ENCODE data around the gene ADORA1.

ADORA1 gene

GRCh38 chr1:203181586-203182386 is 54.3 kb downstream of the ADORA1 start:
- H3K79me2 ChIP-seq (ENCODE audit: insufficient read depth, low read length), result no peaks in the 10 kb centered on the region
- no peak overlapping the region for H2AFZ ChIP-seq (ENCODE audit: low read depth, low read length, severe bottlenecking)
- TF ChIP-seq CTCF (IDR thresholded peaks at IDR 0.05; ENCODE audit: insufficient read depth, low read length, poor library complexity, severe bottlenecking), result no peak
- no peak for TF ChIP-seq EZH2phosphoT487 (conservative IDR thresholded peaks at IDR 0.05; ENCODE audit: low read length)
- H4K20me1 ChIP-seq (ENCODE audit: low read depth, low read length), result no peaks in the 10 kb centered on the region
- no peak overlapping the region for H3K4me3 ChIP-seq (ENCODE audit: insufficient read depth, low read length, poor library complexity, severe bottlenecking)
- H3K9me3 ChIP-seq (ENCODE audit: insufficient read depth, low read length), result no peaks in the 10 kb centered on the region
- no peaks in the 10 kb centered on the region for H3K27me3 ChIP-seq (ENCODE audit: low read length)
- no peaks in the 10 kb centered on the region for H3K9me2 ChIP-seq (replicated peaks; ENCODE audit: insufficient read depth, low read length)
- no peak overlapping the region for H3K27ac ChIP-seq (ENCODE audit: low read depth, low read length)
- no peak overlapping the region for H3K4me2 ChIP-seq (ENCODE audit: low read depth, low read length, poor library complexity, severe bottlenecking)
- no peaks in the 10 kb centered on the region for H3K36me3 ChIP-seq (ENCODE audit: low read length)
- H3F3A ChIP-seq (ENCODE audit: insufficient read depth), result no peaks in the 10 kb centered on the region
- H3K9ac ChIP-seq (ENCODE audit: low read length), result no peak overlapping the region

GRCh38 chr1:203182387-203182953 is 54.9 kb downstream of the ADORA1 start:
- Histone ChIP-seq H3K27ac (ENCODE audit: low read depth, low read length) (no peak overlapping the region), H3K9ac (ENCODE audit: low read length) (no peak overlapping the region), H4K20me1 (ENCODE audit: low read depth, low read length) (no peaks in the 10 kb centered on the region), H3K79me2 (ENCODE audit: insufficient read depth, low read length) (no peaks in the 10 kb centered on the region), H3K4me3 (ENCODE audit: insufficient read depth, low read length, poor library complexity, severe bottlenecking) (no peak overlapping the region), H3K36me3 (ENCODE audit: low read length) (no peaks in the 10 kb centered on the region), H3F3A (ENCODE audit: insufficient read depth) (no peaks in the 10 kb centered on the region), H2AFZ (ENCODE audit: low read depth, low read length, severe bottlenecking) (no peak overlapping the region), H3K4me2 (ENCODE audit: low read depth, low read length, poor library complexity, severe bottlenecking) (no peak overlapping the region), H3K9me2 (replicated peaks; ENCODE audit: insufficient read depth, low read length) (no peaks in the 10 kb centered on the region), H3K27me3 (ENCODE audit: low read length) (no peaks in the 10 kb centered on the region), H3K9me3 (ENCODE audit: insufficient read depth, low read length) (no peaks in the 10 kb centered on the region)
- TF ChIP-seq EZH2phosphoT487 (conservative IDR thresholded peaks at IDR 0.05; ENCODE audit: low read length) (no peak), CTCF (IDR thresholded peaks at IDR 0.05; ENCODE audit: insufficient read depth, low read length, poor library complexity, severe bottlenecking) (no peak)

GRCh38 chr1:203183828-203184227 is 56.3 kb downstream of the ADORA1 start:
- Histone ChIP-seq H3K36me3 (ENCODE audit: low read length) (no peaks in the 10 kb centered on the region), H4K20me1 (ENCODE audit: low read depth, low read length) (no peaks in the 10 kb centered on the region), H3K4me2 (ENCODE audit: low read depth, low read length, poor library complexity, severe bottlenecking) (no peak overlapping the region), H3K9me2 (replicated peaks; ENCODE audit: insufficient read depth, low read length) (no peaks in the 10 kb centered on the region), H3K79me2 (ENCODE audit: insufficient read depth, low read length) (no peaks in the 10 kb centered on the region), H2AFZ (ENCODE audit: low read depth, low read length, severe bottlenecking) (no peak overlapping the region), H3K9me3 (ENCODE audit: insufficient read depth, low read length) (no peaks in the 10 kb centered on the region), H3K9ac (ENCODE audit: low read length) (no peak overlapping the region), H3K27ac (ENCODE audit: low read depth, low read length) (no peak overlapping the region), H3K27me3 (ENCODE audit: low read length) (no peaks in the 10 kb centered on the region), H3F3A (ENCODE audit: insufficient read depth) (no peaks in the 10 kb centered on the region), H3K4me3 (ENCODE audit: insufficient read depth, low read length, poor library complexity, severe bottlenecking) (no peak overlapping the region)
- TF ChIP-seq EZH2phosphoT487 (conservative IDR thresholded peaks at IDR 0.05; ENCODE audit: low read length), result no peak
- TF ChIP-seq CTCF (IDR thresholded peaks at IDR 0.05; ENCODE audit: insufficient read depth, low read length, poor library complexity, severe bottlenecking), result no peak

Data from SU-DHL-6 (cell line).